T-helper 1 cell (primary cell): Measurements from ENCODE around the gene IGF1.

Source experiments
- DNase-seq, 5 donors: peaks; one replicate each; pipeline ENCODE4 v3.0.0-alpha.2; 2012 to 2020

The IGF1 gene

DNA sequence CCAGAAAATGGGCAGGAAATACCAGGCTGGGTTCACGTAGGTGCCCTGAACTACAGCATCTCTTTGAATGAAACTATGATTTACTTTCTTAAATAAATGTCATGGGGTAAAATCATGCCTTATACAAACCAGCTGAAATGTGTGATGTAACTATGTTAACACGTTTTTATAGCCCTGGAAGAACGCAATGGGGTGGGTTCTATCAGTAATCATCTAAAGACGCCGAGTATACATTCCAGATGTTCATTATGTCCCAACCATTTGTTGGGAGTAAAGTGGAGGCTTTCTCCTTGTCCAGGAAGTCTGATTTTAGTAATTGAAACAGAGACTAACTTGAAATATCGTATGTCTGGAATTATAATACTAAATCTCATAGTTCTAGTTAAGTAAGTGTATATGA, 16.2 kb upstream of the IGF1 start:
- no peak for DNase-seq

DNA sequence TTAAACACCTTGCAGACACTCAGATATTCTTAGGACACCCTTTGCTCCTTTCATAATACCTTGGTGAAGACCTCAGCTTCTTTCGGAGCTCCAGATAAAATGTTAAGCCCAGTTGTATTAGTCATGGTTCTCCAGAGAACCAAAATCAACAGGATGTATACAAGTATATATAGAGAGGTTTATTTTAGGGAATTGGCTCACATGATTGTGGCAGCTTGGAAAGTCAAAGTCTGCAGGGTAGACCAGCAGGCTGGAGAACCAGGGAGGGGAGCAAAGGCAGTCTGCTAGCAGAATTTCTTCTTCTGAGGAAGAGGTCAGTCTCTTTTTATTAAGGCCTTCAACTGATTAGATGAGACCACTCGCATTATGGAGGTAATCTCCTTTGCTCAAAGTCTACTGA, 6.9 kb upstream of the IGF1 start:
- DNase-seq: no peak

GRCh38 chr12:102486153-102486552, 5.8 kb upstream of the IGF1 start:
- no peak for DNase-seq

DNA sequence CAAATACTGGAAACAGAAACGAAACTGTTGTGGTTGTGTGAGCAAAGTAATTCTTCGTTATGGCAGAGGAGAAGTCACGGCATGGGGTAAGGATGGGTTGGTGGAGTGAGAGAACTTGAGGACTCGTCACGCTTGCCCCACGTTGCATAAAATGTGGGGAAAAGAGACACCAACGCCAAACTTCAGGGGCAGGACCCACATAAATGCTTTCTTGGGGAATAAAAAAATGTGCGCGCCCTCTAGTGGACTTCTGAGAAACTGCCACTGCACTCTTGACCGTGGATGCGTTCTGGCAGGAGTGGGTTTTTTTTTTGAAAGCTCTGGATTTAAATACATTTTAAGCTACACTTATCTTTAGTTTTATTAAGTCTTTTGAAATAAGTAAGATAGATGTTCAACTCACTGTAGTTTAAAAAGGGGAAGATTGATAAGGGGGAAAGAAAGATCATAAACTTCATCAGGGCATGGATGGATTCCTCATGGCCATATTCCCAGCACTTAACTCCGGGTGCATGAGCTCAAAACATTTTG, 4.1 kb upstream of the IGF1 start:
- DNase-seq: peak in 4 of 5 donors; percentile 4 to 75 (median 16)

- no peak for DNase-seq
These were observed 3.7 kb upstream of the IGF1 start for GRCh38 chr12:102484017-102484416.

DNA sequence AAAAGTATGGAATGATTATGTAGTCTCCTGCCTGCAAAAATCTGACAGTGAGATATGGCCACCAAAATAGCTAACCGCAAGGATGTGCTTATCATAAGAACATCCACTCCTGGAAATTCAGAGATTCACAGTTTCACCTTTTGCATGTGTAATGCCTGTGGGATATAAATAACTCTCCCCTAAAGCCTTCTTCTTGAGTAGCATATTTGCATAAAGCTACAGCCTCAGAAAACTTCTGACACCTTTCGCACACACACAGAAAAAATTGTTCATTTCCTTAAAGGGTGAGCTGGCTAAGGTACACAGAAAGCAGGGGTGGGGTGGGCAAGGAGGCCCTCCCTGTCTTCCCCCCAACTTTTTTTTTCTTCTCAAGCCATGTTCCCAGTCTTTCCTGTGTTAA, 3.1 kb upstream of the IGF1 start:
- peak in 1 of 5 donors; percentile 20 for DNase-seq

DNA sequence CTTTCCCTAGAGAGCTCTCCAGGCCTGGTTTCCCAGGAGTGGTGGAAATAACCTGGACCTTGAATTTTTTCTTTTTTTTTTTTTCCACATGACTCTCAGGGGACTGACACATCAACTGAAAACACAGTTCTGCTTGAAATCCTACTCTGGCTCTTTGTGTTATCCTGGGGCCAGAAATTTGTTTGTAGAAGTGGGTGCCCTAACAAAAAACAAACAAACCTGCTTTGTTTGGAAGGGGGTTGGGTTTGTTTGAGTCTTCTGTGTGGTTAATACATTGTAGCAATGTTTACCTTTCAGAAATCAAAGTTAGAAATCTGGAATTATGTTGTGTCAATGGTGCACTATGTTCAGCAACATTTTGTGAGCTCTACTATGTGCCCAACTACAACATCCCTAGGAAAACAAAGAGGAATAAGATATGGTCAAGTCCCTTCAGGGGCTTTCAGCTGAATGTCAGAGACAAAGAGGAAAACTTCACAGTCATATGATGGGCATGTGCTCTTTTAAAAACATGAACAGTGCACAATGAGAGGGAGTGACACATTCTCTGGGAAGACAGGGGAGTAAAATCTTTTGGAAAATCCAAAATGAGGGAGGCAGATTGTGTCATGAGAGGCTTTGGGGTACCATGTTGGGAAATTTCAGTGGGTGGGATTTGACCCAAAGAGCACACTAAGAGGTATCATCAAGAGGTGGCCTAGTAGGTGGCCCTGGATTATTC, 1.5 kb upstream of the IGF1 start:
- DNase-seq: no peak

GRCh38 chr12:102479939-102480338, 424 bp downstream of the IGF1 start:
- no peak for DNase-seq

DNA sequence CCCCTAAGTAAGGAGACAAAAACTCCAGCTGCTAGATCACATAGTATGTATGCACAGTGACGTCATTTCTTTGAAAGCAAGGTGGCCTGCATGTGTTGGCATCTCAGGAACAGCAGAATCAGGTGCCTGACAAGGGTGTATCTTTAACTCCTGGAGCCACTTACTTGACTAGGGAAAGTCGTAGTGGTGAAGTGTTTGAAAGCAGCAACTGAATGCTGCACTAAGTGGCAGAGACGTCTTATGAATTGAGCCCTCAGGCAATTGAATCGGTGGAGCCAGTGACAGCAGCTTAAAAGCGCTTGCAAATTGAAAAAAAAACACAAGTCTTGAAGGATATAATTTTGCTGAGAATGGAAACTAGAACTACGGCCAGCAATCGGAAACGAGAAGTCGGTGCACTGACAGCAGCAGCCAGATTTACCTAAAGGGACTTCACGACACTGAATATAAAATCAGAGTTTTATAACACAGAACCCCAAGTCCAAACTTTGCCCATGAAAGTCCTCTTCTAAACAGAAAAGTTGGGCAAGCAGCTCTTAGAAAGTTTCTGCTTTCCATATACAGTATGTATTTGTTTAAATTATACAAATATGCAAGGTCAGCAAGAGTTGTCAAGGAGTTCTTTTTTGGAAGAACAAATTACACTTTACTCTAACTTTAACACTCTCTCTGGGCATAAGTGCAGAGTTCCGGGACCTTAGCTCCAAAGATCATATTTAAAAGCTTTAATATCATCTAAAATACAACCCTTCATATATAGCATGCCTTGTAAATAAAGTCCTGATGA, 1.1 kb downstream of the IGF1 start:
- no peak for DNase-seq

GRCh38 chr12:102478405-102479098, 1.8 kb downstream of the IGF1 start:
- DNase-seq: peak in 2 of 5 donors; percentile 3 to 78

DNA sequence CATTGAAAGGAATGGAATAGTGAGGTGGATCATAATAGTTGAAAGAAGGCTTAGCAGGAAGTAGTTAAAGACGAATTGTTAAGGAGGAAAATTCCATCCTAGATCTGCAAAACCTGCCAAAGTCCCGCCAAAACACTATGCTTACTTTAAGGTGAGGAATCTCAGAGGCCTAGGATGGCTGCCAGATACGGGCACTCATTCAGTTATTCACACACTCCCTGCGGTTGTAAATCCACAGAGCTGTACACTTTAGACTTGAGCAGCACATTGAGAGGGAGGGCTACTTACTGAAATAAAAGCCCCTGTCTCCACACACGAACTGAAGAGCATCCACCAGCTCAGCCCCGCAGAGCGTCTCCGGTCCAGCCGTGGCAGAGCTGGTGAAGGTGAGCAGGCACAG, 5.0 kb downstream of the IGF1 start:
- no peak for DNase-seq

DNA sequence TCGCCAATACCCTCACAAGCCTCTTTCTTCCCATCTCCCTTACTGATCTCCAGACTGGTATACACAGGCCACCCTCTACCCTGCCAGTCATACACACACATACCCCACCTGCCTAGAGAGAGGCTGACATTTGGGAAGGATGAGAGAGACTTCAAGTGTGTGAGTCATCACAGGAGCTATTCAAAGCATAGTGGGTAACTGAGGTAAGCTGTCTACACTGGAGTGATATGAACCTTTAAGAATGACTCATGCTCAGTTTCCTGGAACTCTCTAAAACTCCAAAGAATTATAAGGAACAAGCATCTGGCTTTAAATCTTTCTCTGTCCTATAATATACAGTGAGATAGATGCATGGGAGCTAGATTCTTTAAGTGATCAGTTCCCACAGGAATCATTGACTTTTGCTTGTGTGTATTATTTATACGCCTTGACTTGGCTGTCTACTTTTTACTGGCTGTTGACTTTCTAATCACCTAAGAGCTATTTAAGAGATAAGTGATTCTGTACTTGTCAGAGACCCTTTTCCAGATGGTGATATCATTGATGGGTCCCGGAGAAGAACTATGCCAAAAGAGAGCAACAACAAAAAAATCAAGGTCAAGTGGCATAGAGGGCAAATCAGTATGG, 5.8 kb downstream of the IGF1 start:
- DNase-seq: peak in 1 of 5 donors; percentile 54

GRCh38 chr12:102472496-102472895, 7.9 kb downstream of the IGF1 start:
- DNase-seq: no peak

DNA sequence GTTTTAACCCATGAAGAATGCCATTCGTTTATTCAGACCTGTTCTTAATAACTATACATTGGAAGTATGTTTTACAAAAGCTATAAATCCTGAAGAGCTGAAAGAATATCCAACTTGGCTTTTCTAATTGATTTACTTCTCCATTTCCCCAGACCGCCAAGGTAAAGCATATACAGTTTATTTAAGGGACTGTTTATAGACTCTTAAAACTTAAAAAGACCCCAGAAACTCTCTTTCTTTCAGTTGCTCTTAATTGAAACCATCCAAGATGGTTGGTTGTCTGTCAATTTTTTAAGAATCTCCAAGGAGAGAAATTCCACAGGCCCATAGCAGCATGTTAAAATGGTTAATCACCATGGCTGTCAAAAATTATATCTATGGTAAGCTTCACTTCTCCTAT, 8.8 kb downstream of the IGF1 start:
- DNase-seq: no peak

- no peak for DNase-seq
These were observed 9.4 kb downstream of the IGF1 start for GRCh38 chr12:102470945-102471344.

GRCh38 chr12:102468261-102468915, 12.0 kb downstream of the IGF1 start:
- DNase-seq: no peak

DNA sequence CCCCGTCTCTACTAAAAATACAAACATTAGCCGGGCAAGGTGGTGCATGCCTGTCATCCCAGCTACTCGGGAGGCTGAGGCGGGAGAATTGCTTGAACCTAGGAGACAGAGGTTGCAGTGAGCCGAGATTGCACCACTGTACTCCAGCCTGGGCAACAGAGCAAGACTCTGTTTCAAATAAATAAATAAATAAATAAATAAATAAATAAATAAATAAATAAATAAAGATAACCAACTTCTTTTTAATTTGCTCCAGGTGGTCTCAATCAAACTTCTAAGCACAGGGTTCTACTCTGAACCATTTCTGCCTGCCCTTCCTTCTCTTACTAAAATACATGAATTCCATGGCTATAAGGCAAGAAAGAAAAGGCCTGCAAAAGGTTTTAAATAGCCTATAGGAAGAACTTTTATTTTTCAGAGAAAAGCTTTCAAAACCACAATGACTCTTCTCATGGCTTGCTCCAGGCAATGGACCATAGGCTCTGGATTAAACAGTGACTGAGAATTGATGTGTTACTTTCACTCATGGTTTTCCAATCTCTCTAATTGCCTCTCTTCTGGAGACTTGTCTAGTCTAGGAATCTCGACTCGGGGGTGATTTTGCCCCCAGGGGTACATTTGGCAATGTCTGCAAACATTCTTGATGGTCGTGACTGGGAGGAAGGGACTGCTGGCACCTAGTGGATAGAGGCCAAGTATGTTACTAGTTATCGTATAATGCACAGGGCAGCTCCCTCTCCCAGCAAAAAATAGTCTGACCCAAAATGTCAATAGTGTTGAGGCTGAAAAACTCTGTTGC, 14.4 kb downstream of the IGF1 start:
- DNase-seq: no peak

DNA sequence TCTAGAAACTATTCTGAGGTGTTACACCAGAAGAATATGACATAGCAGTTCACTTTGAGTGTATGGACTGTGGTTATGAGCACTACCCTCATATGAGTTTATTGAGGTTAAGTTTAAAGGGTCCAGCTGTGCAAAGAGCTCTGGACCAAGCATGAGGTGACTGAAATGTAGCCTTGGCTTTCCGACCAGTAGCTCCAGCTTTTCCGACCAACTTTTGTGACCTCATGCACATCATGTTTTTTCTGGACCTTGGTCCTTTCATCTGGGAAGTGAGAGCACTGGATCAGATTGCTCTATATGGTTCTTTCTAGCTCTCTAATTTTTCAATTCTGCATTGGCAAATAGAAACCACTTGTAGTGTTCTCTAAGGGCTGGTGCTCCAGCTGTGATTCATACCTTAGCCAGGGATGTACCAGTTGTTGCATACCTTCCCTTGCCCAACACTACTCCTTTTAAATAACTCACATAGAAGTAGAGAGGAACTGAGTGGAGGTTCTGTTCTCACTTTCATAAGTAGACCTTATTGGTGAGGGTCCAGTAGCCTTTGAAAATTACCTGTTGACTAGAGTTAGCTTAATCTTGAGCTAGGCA, 16.6 kb downstream of the IGF1 start:
- no peak for DNase-seq

DNA sequence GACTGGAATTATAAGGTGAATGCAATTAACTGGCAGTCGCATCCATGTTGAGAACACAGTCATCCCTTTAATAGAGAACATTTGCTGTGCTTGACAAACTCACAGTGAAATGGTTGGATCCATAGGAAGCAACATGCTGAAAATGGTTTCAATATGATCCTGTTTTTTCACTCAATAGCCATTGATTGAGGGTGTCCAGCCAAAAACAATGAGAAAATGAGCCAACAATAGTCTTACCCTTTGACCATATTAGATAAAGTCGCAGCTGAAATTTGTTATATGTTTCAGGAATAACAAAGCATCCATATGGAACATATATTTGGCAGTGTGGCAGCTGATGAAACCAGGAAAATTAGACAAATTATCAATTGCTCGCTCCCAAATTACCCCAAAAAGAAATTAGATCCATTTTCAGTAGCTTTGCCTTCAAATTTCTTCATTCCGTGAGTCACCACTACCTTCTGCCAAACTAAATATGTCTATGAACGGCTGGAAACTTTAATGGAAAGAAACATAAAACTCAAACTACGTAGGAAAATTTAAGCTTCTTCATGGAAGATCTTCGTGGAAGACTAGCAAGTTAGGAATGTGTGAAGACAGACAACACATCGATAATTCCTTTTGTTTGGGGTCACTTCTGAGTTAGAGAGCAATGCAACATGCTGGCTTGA, 17.4 kb downstream of the IGF1 start:
- no peak for DNase-seq

DNA sequence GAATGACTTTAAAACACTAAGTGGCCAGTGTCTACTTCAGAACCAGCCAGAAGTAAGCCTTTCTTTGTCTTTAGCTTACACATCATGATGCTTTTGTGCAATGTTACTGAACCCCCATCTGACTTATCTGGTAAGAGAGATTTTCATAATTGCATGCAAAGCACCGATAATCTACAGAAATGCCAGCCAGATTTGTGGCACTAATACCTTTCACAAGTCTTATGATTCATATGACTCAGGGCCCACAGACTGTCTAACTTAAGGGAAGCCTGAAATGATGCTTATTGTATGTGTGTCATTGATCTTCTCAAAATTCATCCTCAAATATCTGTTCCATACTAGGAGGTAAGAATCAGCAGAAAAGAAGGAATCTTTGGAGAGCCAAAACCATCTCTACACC, 18.0 kb downstream of the IGF1 start:
- DNase-seq: no peak

- DNase-seq: no peak
These were observed 18.9 kb downstream of the IGF1 start for GRCh38 chr12:102461501-102461900.
